OCI-LY7 (cell line): ENCODE data around the gene CCDC81. TPM values are rescaled to one million over a fixed set of nuclear protein-coding genes. Genes with fewer than 3 reads are reported as not detected.

Experiments
- BruUV-seq: library from RNA; stranded (reverse); fragments of 400-500 nt; replicated peaks from 2 replicates; lab custom pipeline; 2021; lab: Mats Ljungman, UMichigan
- CTCF ChIA-PET: fragments of 300-600 bp; sonication (Branson Sonifier 250); formaldehyde crosslinking; loops from one replicate; lab custom pipeline; 2022; ENCODE audit warnings: antibody characterized with exemption; ENCODE audit not compliant: unreplicated experiment; lab: Charles Lee
- POLR2A ChIA-PET: fragments of 300-600 bp; sonication (Branson Sonifier 250); formaldehyde crosslinking; loops from one replicate; lab custom pipeline; 2022; ENCODE audit warnings: antibody characterized with exemption; lab: Charles Lee
- DNase-seq: peaks from one replicate; pipeline ENCODE4 v3.0.0-alpha.2; 2015; ENCODE audit warnings: low spot score
- H2AFZ ChIP-seq: fragments of 200-600 bp; sonication (generic), shearing (Covaris generic); 2 replicates; pipeline ENCODE4 v1.6.1; 2014; ENCODE audit warnings: mild to moderate bottlenecking, antibody characterized with exemption, low read length, moderate library complexity
- H3K27ac ChIP-seq: fragments of 200-600 bp; sonication (generic); 2 replicates; pipeline ENCODE4 v1.5.1; 2014; ENCODE audit warnings: mixed run types, low read depth, mild to moderate bottlenecking, moderate library complexity, low read length, inconsistent platforms; ENCODE audit not compliant: poor library complexity, severe bottlenecking
- H3K36me3 ChIP-seq: fragments of 200-600 bp; sonication (generic); 2 replicates; pipeline ENCODE4 v1.6.1; 2014; ENCODE audit warnings: mild to moderate bottlenecking, antibody characterized with exemption, low read length, moderate library complexity, mixed read lengths; ENCODE audit not compliant: insufficient read depth
- H3K4me1 ChIP-seq: fragments of 200-600 bp; sonication (generic); 2 replicates; pipeline ENCODE4 v1.5.1; 2014; ENCODE audit warnings: mild to moderate bottlenecking, low read length; ENCODE audit not compliant: insufficient read depth, poor library complexity, severe bottlenecking
- H3K4me2 ChIP-seq: fragments of 200-600 bp; sonication (generic); 2 replicates; pipeline ENCODE4 v1.6.1; 2014; ENCODE audit warnings: mild to moderate bottlenecking, low read length
- H3K4me3 ChIP-seq: fragments of 200-600 bp; sonication (generic); 2 replicates; pipeline ENCODE4 v1.5.1; 2014; ENCODE audit warnings: mild to moderate bottlenecking, low read depth, low read length; ENCODE audit not compliant: poor library complexity, severe bottlenecking
- H3K79me2 ChIP-seq: fragments of 200-600 bp; sonication (generic); 2 replicates; pipeline ENCODE4 v1.6.1; 2016; ENCODE audit warnings: low read depth, mild to moderate bottlenecking, low read length, moderate library complexity, mixed read lengths; ENCODE audit not compliant: insufficient read depth
- H3K9me2 ChIP-seq: fragments of 200-600 bp; sonication (generic); 2 replicates; pipeline ENCODE4 v1.6.1; 2016; ENCODE audit warnings: mild to moderate bottlenecking, low read length, mixed read lengths; ENCODE audit not compliant: insufficient read depth
- H3K9me3 ChIP-seq: fragments of 200-600 bp; sonication (generic); 2 replicates; pipeline ENCODE4 v1.6.1; 2014; ENCODE audit warnings: mild to moderate bottlenecking, mixed run types, low read length, mixed read lengths
- H4K20me1 ChIP-seq: fragments of 200-600 bp; sonication (generic); 2 replicates; pipeline ENCODE4 v1.6.1; 2014; ENCODE audit warnings: mild to moderate bottlenecking, antibody characterized with exemption, low read length, moderate library complexity, mixed read lengths; ENCODE audit not compliant: insufficient read depth
- CTCF ChIP-seq: fragments of 200-600 bp; sonication (generic); conservative IDR thresholded peaks from 2 replicates; pipeline ENCODE4 v1.5.1; 2014; ENCODE audit warnings: mild to moderate bottlenecking, antibody characterized with exemption, low read length, moderate library complexity, mixed read lengths
- EZH2phosphoT487 ChIP-seq: fragments of 200-600 bp; sonication (generic); IDR thresholded peaks from 2 replicates; pipeline ENCODE4 v1.6.1; 2018; ENCODE audit warnings: low read depth, borderline replicate concordance, mild to moderate bottlenecking, mixed run types, antibody characterized with exemption, low read length, moderate library complexity, mixed read lengths
- intact Hi-C: fragments of 100-400 bp; cut with micrococcal nuclease; formaldehyde crosslinking; loops from one replicate; pipeline ENCODE4 v1.10.0; 2022; ENCODE audit not compliant: unreplicated experiment
- total RNA-seq, 2 experiments: library from RNA; depleted of rRNA in 1 of 2; stranded (reverse); fragments of >200 nt in 1 of 2; shearing (Covaris generic) in 1 of 2; gene quantifications; 2 replicates each; pipeline ENCODE4 v1.2.3, GENCODE V29; 2014 to 2022

The CCDC81 gene
- total RNA-seq, 2 experiments from 2014 or later, result 0.41 to 1.0 TPM

GRCh38 chr11:86435711-86436110 lies 61.0 kb downstream of the CCDC81 start:
- no TSS peak for BruUV-seq
- ChIA-PET CTCF (no interaction called here), POLR2A (interaction anchor here (0.5 kb wide), 1 partner anchor 593 kb away, joined by 4 read pairs; no protein-coding TSS in a partner anchor)
- no peak overlapping the region for H3K4me3 ChIP-seq
- H2AFZ ChIP-seq, result no peak overlapping the region
- no peaks in the 10 kb centered on the region for H3K36me3 ChIP-seq
- TF ChIP-seq EZH2phosphoT487 (no peak), CTCF (no peak)
- no peak for DNase-seq
- H3K9me2 ChIP-seq, result no peaks in the 10 kb centered on the region
- H3K4me1 ChIP-seq, result no peaks in the 10 kb centered on the region
- no peak overlapping the region for H3K4me2 ChIP-seq
- H3K27ac ChIP-seq, result no peak overlapping the region
- no peaks in the 10 kb centered on the region for H3K9me3 ChIP-seq
- H3K79me2 ChIP-seq, result no peaks in the 10 kb centered on the region
- H4K20me1 ChIP-seq, result no peaks in the 10 kb centered on the region
- intact Hi-C loops, result no loop called here

DNA sequence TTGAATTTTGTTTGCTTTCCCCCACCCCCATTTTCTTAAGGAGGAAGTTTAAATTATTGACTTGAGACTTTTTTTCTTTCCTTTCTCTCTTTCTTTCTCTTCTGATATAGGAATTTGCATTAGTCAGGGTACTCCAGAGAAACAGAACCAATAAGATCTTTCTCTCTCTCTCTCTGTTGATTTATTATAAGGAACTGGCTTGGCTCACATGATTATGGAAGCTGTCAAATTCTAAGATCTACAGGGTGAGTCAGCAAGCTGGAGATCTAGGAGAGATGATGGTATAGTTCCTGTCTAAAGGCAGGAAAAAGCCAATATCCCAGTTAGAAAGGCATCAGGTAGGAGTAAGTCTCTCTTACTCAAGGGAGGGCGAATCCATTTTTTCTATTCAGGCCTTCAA lies 64.0 kb downstream of the CCDC81 start:
- DNase-seq, result no peak
- H3K27ac ChIP-seq, result no peak overlapping the region
- TF ChIP-seq CTCF, result no peak
- no peaks in the 10 kb centered on the region for H3K9me2 ChIP-seq
- no peaks in the 10 kb centered on the region for H3K4me1 ChIP-seq
- POLR2A ChIA-PET, result no interaction called here
- no TSS peak for BruUV-seq
- H4K20me1 ChIP-seq, result no peaks in the 10 kb centered on the region
- H3K9me3 ChIP-seq, result no peaks in the 10 kb centered on the region
- H3K79me2 ChIP-seq, result no peaks in the 10 kb centered on the region
- CTCF ChIA-PET, result no interaction called here
- no peak overlapping the region for H3K4me2 ChIP-seq
- H2AFZ ChIP-seq, result no peak overlapping the region
- H3K36me3 ChIP-seq, result no peaks in the 10 kb centered on the region
- intact Hi-C loops, result no loop called here
- no peak overlapping the region for H3K4me3 ChIP-seq

- intact Hi-C loops, result no loop called here
- H3K4me3 ChIP-seq, result no peak overlapping the region
Measured at GRCh38 chr11:86440305-86440716, 65.6 kb downstream of the CCDC81 start.

More at GRCh38 chr11:86440305-86440716, 65.6 kb downstream of the CCDC81 start:
- Histone ChIP-seq H2AFZ (no peak overlapping the region), H3K27ac (no peak overlapping the region), H3K9me2 (no peaks in the 10 kb centered on the region), H3K4me2 (no peak overlapping the region), H3K4me1 (no peaks in the 10 kb centered on the region), H3K79me2 (no peaks in the 10 kb centered on the region), H3K9me3 (no peaks in the 10 kb centered on the region), H3K36me3 (no peaks in the 10 kb centered on the region), H4K20me1 (no peaks in the 10 kb centered on the region)
- DNase-seq, result no peak
- no peak for TF ChIP-seq CTCF
- TF ChIP-seq EZH2phosphoT487, result no peak
- CTCF ChIA-PET, result no interaction called here
- POLR2A ChIA-PET, result no interaction called here
- BruUV-seq, result no TSS peak
